Retinal pigment epithelial cell (primary cell): ENCODE results near the gene MAFG.

Experiments
- DNase-seq: peaks from one replicate; pipeline ENCODE4 v3.0.0-alpha.2; 2010; ENCODE audit warnings: low read depth
- H3K4me3 ChIP-seq: 2 replicates; pipeline ENCODE4 v1.5.1; 2011; ENCODE audit warnings: mild to moderate bottlenecking, low read length, control low read depth, moderate library complexity
- CTCF ChIP-seq: conservative IDR thresholded peaks from 2 replicates; pipeline ENCODE4 v1.5.1; 2011; ENCODE audit warnings: low read depth, low read length, control low read depth, inconsistent platforms

MAFG gene

GRCh38 chr17:81960130-81960958, 32.8 kb upstream of the MAFG start:
- no peak for DNase-seq
- no peak overlapping the region for H3K4me3 ChIP-seq
- no peak for TF ChIP-seq CTCF

- no peak for DNase-seq
- TF ChIP-seq CTCF = peak; percentile 48
- no peak overlapping the region for H3K4me3 ChIP-seq
Measured at GRCh38 chr17:81959362-81960129, 32.0 kb upstream of the MAFG start.

- TF ChIP-seq CTCF = no peak
- no peak overlapping the region for H3K4me3 ChIP-seq
- DNase-seq = no peak
Measured at GRCh38 chr17:81958633-81959342, 31.3 kb upstream of the MAFG start.

GRCh38 chr17:81957691-81958432, 30.3 kb upstream of the MAFG start:
- no peak for DNase-seq
- no peak for TF ChIP-seq CTCF

GRCh38 chr17:81956607-81957589, 29.4 kb upstream of the MAFG start:
- TF ChIP-seq CTCF = no peak
- H3K4me3 ChIP-seq = no peak overlapping the region
- no peak for DNase-seq

More at GRCh38 chr17:81957691-81958432, 30.3 kb upstream of the MAFG start:
- H3K4me3 ChIP-seq = no peak overlapping the region
